Adrenal gland (tissue), 12 donors: Measurements from ENCODE around the gene ZBTB45. TPM values are rescaled to one million over a fixed set of nuclear protein-coding genes. Genes with fewer than 3 reads are reported as not detected.

ENCODE experiments used
- DNase-seq, 7 donors: peaks; one replicate each; pipeline ENCODE4 v3.0.0-alpha.2; 2019 to 2020
- H3K27ac ChIP-seq, 5 donors: fragments of 200-600 bp; sonication (generic) in 4 of 5; 1 replicate in 3 of 5; 2 replicates in 2 of 5; pipeline versions ENCODE4 v1.5.1 to v1.8.0; 2016 to 2020; ENCODE audit warnings: mild to moderate bottlenecking in 1 of 5
- H3K27me3 ChIP-seq: fragments of 200-600 bp; 2 replicates; pipeline ENCODE4 v1.8.0; 2021
- H3K36me3 ChIP-seq, 2 donors: fragments of 200-600 bp; replicated peaks in 1 of 2; 1 replicate in 1 of 2; 2 replicates in 1 of 2; pipeline versions ENCODE4 v1.5.1 to v1.8.0; 2018 to 2022
- H3K4me1 ChIP-seq, 2 donors: fragments of 200-600 bp; replicated peaks in 1 of 2; 1 replicate in 1 of 2; 2 replicates in 1 of 2; pipeline versions ENCODE4 v1.5.1 to v1.8.0; 2018 to 2021
- H3K4me3 ChIP-seq, 4 donors: fragments of 200-600 bp; sonication (generic) in 3 of 4; one replicate each; pipeline ENCODE4 v1.5.1; 2016 to 2018
- H3K9me3 ChIP-seq, 3 donors: fragments of 200-600 bp; sonication (generic) in 1 of 3; replicated peaks in 1 of 3; 1 replicate in 2 of 3; 2 replicates in 1 of 3; pipeline versions ENCODE4 v1.5.1 to v1.8.0; 2016 to 2021
- POLR2A ChIP-seq, 2 donors: fragments of 450-650 bp; IDR thresholded peaks; one replicate each; pipeline ENCODE4 v1.6.1; 2017; ENCODE audit warnings: antibody characterized with exemption in 2 of 2, mild to moderate bottlenecking in 2 of 2, moderate library complexity in 1 of 2
- WGBS, 4 donors: extraction: QIAGEN DNeasy Blood & Tissue Kit in 2 of 4; methylation state at CpG; one replicate each; pipeline versions ENCODE4 v1.1.5 to v1.1.7; 2013 to 2017; 5-methylcytosine and 5-hydroxymethylcytosine counted together
- intact Hi-C, 2 donors: fragments of 100-400 bp; cut with DNase I; formaldehyde crosslinking; loops; one replicate each; pipeline versions ENCODE4 v1.14.1 to v1.15.0; 2022 to 2023
- polyA plus RNA-seq, 3 donors: library from polyadenylated mRNA; stranded (reverse); fragments of 200-250 nt in 2 of 3; fragments of 350-450 nt in 1 of 3; fragmentation: Illumina TruSeq in 1 of 3; extraction: RNeasy Lipid Tissue Mini Kit (QIAGEN cat#74804) in 1 of 3; gene quantifications; one replicate each; pipeline ENCODE4 v1.2.3, GENCODE V29; 2013 to 2014
- total RNA-seq, 9 donors: library from RNA; depleted of rRNA in 4 of 9; stranded (reverse); fragments of >200 nt in 4 of 9; fragments of 120-200 nt in 1 of 9; fragmentation: NEBNext Ultra II Directional in 1 of 9; extraction: Animal tissue kit (Norgen Biotek cat#: 25700) in 1 of 9; gene quantifications; one replicate each; pipeline versions ENCODE4 v1.1.0 to v1.2.4, GENCODE V29; 2013 to 2023
- TF ChIP-seq, protein P1 (sequence below), 6 experiments: fragments of 450-650 bp in 4 of 6; fragments of 200-600 bp in 2 of 6; sonication (generic) in 1 of 6; IDR thresholded peaks; 1 replicate in 5 of 6; 2 replicates in 1 of 6; pipeline versions ENCODE4 v1.5.1 to v1.8.0; 2016 to 2021; ENCODE audit warnings: antibody characterized with exemption in 6 of 6, mild to moderate bottlenecking in 2 of 6, moderate library complexity in 1 of 6
- donor health status: healthy with polysubstance abuse.
- donor health status: Bipolar disorder and iron deficiency.
- donor health status: DM: yes; HTN: yes; CAD: no.
- donor health status: DM: no; HTN: no; CAD: no.
- donor health status: DM: no; HTN: no; CAD: no.
- donor health status: DM: yes; HTN: yes; CAD: no.

ZBTB45 gene
- total and polyA plus RNA-seq, 12 donors = 1.7 to 20.4 (median 12.8) TPM

DNA sequence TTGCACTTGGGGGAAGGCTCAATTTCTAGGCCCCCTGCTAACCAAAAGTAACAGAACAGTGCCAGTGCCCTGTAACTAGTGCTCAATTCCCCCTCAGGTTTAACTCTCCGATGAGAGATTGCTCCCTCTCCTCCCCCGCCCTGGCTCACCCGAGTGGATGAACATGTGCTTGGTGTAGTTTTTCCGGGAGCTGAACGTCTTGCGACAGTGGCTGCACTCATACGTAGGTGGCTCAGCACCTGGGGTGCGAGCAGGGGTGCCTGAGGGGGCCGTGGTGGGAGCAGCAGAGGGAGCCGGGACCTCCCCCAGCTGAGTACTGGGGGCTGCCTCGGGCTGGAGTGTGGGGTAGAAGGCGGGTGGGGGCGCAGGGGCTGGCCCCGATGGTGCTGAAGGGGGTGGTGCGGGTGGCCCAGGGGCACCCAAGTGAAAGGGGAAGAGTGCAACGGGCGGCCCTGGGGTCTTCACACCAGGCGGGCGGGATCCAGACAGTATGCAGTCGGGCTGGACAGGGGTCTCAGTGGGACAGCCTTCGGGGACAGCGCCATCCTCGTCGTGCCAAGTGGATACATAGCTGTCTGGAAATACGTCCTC lies 3.3 kb downstream of the ZBTB45 start:
- Histone ChIP-seq H3K9me3 (no peaks in the 10 kb centered on the region), H3K4me1 (peaks cover 28 to 37% of the 10 kb centered on the region in 2 donors), H3K27ac (no peak overlapping the region), H3K27me3 (no peaks in the 10 kb centered on the region), H3K36me3 (peaks cover 0 to 16% of the 10 kb centered on the region in 2 donors), H3K4me3 (no peak overlapping the region)
- intact Hi-C loops = no loop called here
- DNase-seq = peak in 1 of 7 donors; percentile 27
- WGBS, 4 donors = 84 to 87% (median 85%) methylated on average over 6 to 25 of the region's 25 CpGs
- TF ChIP-seq POLR2A (IDR thresholded peaks at IDR 0.05) = no peak
- TF ChIP-seq, protein P1, sequence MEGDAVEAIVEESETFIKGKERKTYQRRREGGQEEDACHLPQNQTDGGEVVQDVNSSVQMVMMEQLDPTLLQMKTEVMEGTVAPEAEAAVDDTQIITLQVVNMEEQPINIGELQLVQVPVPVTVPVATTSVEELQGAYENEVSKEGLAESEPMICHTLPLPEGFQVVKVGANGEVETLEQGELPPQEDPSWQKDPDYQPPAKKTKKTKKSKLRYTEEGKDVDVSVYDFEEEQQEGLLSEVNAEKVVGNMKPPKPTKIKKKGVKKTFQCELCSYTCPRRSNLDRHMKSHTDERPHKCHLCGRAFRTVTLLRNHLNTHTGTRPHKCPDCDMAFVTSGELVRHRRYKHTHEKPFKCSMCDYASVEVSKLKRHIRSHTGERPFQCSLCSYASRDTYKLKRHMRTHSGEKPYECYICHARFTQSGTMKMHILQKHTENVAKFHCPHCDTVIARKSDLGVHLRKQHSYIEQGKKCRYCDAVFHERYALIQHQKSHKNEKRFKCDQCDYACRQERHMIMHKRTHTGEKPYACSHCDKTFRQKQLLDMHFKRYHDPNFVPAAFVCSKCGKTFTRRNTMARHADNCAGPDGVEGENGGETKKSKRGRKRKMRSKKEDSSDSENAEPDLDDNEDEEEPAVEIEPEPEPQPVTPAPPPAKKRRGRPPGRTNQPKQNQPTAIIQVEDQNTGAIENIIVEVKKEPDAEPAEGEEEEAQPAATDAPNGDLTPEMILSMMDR (IDR thresholded peaks at IDR 0.05) = no peak

DNA sequence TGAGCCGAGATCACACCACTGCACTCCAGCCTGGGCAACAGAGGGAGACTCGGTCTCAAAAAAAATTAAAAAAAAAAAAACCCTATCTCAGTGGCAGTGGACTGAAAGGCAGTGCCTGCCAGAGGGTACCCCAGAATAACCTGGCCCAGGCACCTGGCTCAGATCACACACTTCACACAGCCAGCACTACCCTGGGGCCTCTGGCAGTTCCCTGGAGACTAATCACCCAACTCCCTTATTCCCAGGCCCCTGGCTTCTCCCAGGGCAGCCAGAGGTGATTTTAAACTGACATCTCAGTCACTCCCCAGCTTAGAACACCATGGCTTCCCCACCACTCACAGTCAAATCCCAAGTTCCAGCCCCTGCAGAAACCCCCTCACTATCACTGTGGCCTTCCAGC lies 4.4 kb downstream of the ZBTB45 start:
- Histone ChIP-seq H3K27me3 (no peaks in the 10 kb centered on the region), H3K27ac (no peak overlapping the region), H3K36me3 (peaks cover 0 to 16% of the 10 kb centered on the region in 2 donors), H3K9me3 (no peaks in the 10 kb centered on the region), H3K4me1 (peaks cover 24 to 33% of the 10 kb centered on the region in 2 donors), H3K4me3 (no peak overlapping the region)
- no peak for TF ChIP-seq POLR2A (IDR thresholded peaks at IDR 0.05)
- TF ChIP-seq, protein P1 (IDR thresholded peaks at IDR 0.05) = no peak
- intact Hi-C loops = no loop called here
- WGBS, 4 donors = 86 to 100% (median 92%) methylated on average over 2 of the region's 2 CpGs
- DNase-seq = no peak

DNA sequence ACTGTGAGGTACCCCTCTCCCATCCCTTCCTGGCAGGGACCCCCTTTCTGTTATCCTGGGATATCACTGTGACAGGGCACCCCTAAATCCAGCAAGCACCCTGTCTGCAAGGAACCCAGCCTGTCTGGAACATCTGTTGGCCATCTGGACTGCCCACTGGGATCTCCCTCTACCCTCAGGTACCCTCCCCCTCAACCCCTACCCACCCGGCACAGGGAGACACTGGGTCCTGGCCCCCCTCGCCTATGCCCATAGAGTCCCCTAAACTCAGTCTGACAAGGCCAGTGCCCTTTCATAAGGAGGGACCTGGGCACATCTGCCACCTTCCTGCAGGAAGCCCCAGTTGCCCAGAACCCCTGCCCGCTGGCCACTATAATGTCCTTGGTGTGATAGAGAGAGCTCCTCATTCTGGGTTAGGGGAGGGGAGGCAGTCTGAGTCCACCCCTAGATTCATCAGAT lies 5.0 kb downstream of the ZBTB45 start:
- Histone ChIP-seq H3K9me3 (no peaks in the 10 kb centered on the region), H3K27me3 (no peaks in the 10 kb centered on the region), H3K36me3 (peaks cover 0 to 16% of the 10 kb centered on the region in 2 donors), H3K27ac (peak overlapping the region in 3 of 5 donors; percentile 55 to 80 (median 56)), H3K4me1 (peaks cover 22 to 30% of the 10 kb centered on the region in 2 donors), H3K4me3 (peak overlapping the region in 2 of 4 donors; percentile 38 to 58)
- 54 to 69% (median 59%) methylated on average over 2 to 3 of the region's 3 CpGs for WGBS, 4 donors
- intact Hi-C loops = no loop called here
- TF ChIP-seq POLR2A (IDR thresholded peaks at IDR 0.05) = no peak
- TF ChIP-seq, protein P1 (IDR thresholded peaks at IDR 0.05) = no peak
- no peak for DNase-seq

DNA sequence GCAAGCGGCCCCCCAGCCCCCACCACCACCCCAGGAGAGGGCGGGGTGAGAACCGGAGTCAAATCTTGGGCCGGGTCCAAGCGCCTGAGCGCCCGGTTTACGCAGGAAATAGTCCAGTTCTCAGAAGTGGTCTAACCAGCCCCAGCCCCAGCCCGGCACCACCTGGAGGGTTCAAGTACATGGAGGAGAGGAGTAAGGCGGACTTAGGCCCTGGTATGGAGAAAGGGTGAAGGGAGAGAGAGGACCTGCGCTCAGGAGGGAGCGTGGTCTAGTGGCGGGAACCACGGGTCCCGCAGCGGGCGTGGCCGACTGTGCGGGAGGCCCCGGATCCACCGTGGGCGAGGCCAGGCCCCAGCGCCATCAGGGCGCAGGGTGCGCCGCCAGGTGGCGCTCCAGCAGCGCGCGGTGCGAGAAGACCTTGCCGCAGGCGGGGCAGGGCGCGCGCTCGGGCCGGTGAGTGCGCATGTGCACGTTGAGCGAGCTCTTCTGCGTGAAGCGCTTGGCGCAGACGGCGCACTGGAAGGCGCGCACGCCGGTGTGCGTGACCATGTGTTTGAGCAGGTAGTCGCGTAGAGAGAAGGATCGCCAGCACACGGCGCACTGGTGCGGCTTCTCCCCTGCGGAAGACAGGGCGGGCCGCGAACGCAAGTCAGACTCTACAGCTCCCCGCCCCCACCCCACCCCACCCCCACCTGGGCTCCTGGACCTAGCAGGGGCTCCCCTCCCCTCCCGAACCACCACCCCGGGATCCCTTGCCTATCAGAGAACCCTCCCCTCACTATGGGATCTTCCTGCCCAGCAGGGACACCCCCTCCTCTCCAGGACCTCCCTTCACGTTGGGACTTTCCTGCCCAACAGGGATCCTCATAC lies 5.7 kb downstream of the ZBTB45 start:
- intact Hi-C loops = no loop called here
- DNase-seq = peak; percentile 91 to 95 (median 93)
- H3K4me3 ChIP-seq = peak overlapping the region in 2 of 4 donors; percentile 38 to 58
- no peaks in the 10 kb centered on the region for H3K27me3 ChIP-seq
- peaks cover 0 to 16% of the 10 kb centered on the region in 2 donors for H3K36me3 ChIP-seq
- TF ChIP-seq, protein P1 (IDR thresholded peaks at IDR 0.05) = peak; percentile 51 to 98 (median 82)
- TF ChIP-seq POLR2A (IDR thresholded peaks at IDR 0.05) = peak in 1 of 2 donors; percentile 73
- 11 to 35% (median 22%) methylated on average over 10 to 66 of the region's 66 CpGs for WGBS, 4 donors
- peaks cover 22 to 30% of the 10 kb centered on the region in 2 donors for H3K4me1 ChIP-seq
- no peaks in the 10 kb centered on the region for H3K9me3 ChIP-seq
- H3K27ac ChIP-seq = peak overlapping the region in 3 of 5 donors; percentile 55 to 80 (median 56)
